Spleen (tissue), 11 donors: ENCODE results near the gene NT5DC4. TPM values are rescaled to one million over a fixed set of nuclear protein-coding genes. Genes with fewer than 3 reads are reported as not detected.

ENCODE experiments used
- DNase-seq: peaks from one replicate; pipeline ENCODE4 v3.0.0-alpha.2; 2020
- H3K27ac ChIP-seq, 8 donors: fragments of 200-600 bp; sonication (generic) in 7 of 8; 1 replicate in 4 of 8; 2 replicates in 4 of 8; pipeline versions ENCODE4 v1.5.0 to v1.8.0; 2016 to 2021; ENCODE audit warnings: inconsistent platforms in 4 of 8, mild to moderate bottlenecking in 4 of 8, moderate library complexity in 1 of 8
- H3K27me3 ChIP-seq, 7 donors: fragments of 200-600 bp; sonication (generic) in 6 of 7; replicated peaks in 1 of 7; 1 replicate in 4 of 7; 2 replicates in 3 of 7; pipeline versions ENCODE4 v1.5.0 to v1.8.0; 2016 to 2021; ENCODE audit warnings: inconsistent platforms in 3 of 7, mild to moderate bottlenecking in 1 of 7
- H3K36me3 ChIP-seq, 6 donors: fragments of 200-600 bp; sonication (generic) in 5 of 6; 1 replicate in 4 of 6; 2 replicates in 2 of 6; pipeline versions ENCODE4 v1.5.0 to v1.8.0; 2016 to 2021; ENCODE audit warnings: inconsistent platforms in 2 of 6
- H3K4me1 ChIP-seq, 6 donors: fragments of 200-600 bp; sonication (generic) in 5 of 6; 1 replicate in 3 of 6; 2 replicates in 3 of 6; pipeline versions ENCODE4 v1.5.0 to v1.8.0; 2016 to 2021; ENCODE audit warnings: inconsistent platforms in 3 of 6
- H3K4me3 ChIP-seq, 8 donors: fragments of 200-600 bp; sonication (generic) in 7 of 8; 1 replicate in 4 of 8; 2 replicates in 4 of 8; pipeline versions ENCODE4 v1.5.0 to v1.8.0; 2016 to 2021; ENCODE audit warnings: inconsistent platforms in 4 of 8, mild to moderate bottlenecking in 4 of 8, moderate library complexity in 2 of 8
- H3K9me3 ChIP-seq, 8 donors: fragments of 200-600 bp; sonication (generic) in 7 of 8; 1 replicate in 4 of 8; 2 replicates in 4 of 8; pipeline versions ENCODE4 v1.5.0 to v1.8.0; 2016 to 2021; ENCODE audit warnings: inconsistent platforms in 4 of 8
- CTCF ChIP-seq, 11 experiments: fragments of 200-600 bp in 7 of 11; fragments of 450-650 bp in 4 of 11; sonication (generic) in 4 of 11; IDR thresholded peaks in 8 of 11; conservative IDR thresholded peaks in 3 of 11; 1 replicate in 7 of 11; 2 replicates in 4 of 11; pipeline versions ENCODE4 v1.4.0 to v1.8.0; 2016 to 2021; ENCODE audit warnings: antibody characterized with exemption in 11 of 11, inconsistent platforms in 4 of 11, mild to moderate bottlenecking in 1 of 11
- POLR2A ChIP-seq, 3 donors: fragments of 450-650 bp; IDR thresholded peaks; one replicate each; pipeline ENCODE4 v1.5.1; 2017; ENCODE audit warnings: antibody characterized with exemption in 3 of 3, mild to moderate bottlenecking in 1 of 3
- POLR2AphosphoS5 ChIP-seq, 3 donors: sonication (generic); formaldehyde crosslinking; IDR thresholded peaks; one replicate each; pipeline ENCODE4 v1.5.1; 2017; ENCODE audit warnings: antibody characterized with exemption in 3 of 3
- WGBS, 5 donors: extraction: QIAGEN DNeasy Blood & Tissue Kit in 3 of 5; methylation state at CpG; one replicate each; pipeline versions ENCODE4 v1.1.5 to v1.1.7; 2013 to 2018; 5-methylcytosine and 5-hydroxymethylcytosine counted together
- intact Hi-C: fragments of 100-400 bp; cut with DNase I; formaldehyde crosslinking; loops from one replicate; pipeline ENCODE4 v1.15.0; 2023; ENCODE audit warnings: low total_unique reads
- polyA plus RNA-seq, 3 donors: library from polyadenylated mRNA; stranded (reverse); fragments of 200-250 nt; gene quantifications; one replicate each; pipeline ENCODE4 v1.2.1, GENCODE V29; 2013
- total RNA-seq, 7 donors: library from RNA; depleted of rRNA in 3 of 7; stranded (reverse); fragments of >200 nt in 3 of 7; fragmentation: NEBNext Ultra II Directional in 4 of 7; extraction: Animal tissue kit (Norgen Biotek cat#: 25700) in 4 of 7; gene quantifications; one replicate each; pipeline versions ENCODE4 v1.1.0 to v1.2.1, GENCODE V29; 2016 to 2021
- donor health status: healthy with polysubstance abuse.
- donor health status: DM: no; HTN: no; CAD: no; lungs with moderate emphysema.
- donor health status: DM: no; HTN: no; CAD: no.
- donor health status: Bipolar disorder and iron deficiency.
- donor health status: healthy.
- donor health status: DM: no; HTN: no; CAD: no.
- donor health status: DM: yes; HTN: yes; CAD: no.

The NT5DC4 gene
- total and polyA plus RNA-seq, 10 donors: 0.28 to 3.8 (median 1.6) TPM

GRCh38 chr2:112733456-112733855 lies 12.6 kb downstream of the NT5DC4 start:
- H3K9me3 ChIP-seq: no peaks in the 10 kb centered on the region
- intact Hi-C loops: no loop called here
- no peak overlapping the region for H3K4me3 ChIP-seq
- no peak for DNase-seq
- H3K27ac ChIP-seq: no peak overlapping the region
- H3K36me3 ChIP-seq: peaks cover 0 to 16% (median 0%) of the 10 kb centered on the region in 6 donors
- no peak for TF ChIP-seq CTCF (IDR thresholded peaks at IDR 0.05 in 8 of 11, conservative IDR thresholded peaks at IDR 0.05 in 3 of 11)
- no peak for TF ChIP-seq POLR2A (IDR thresholded peaks at IDR 0.05)
- no peak for TF ChIP-seq POLR2AphosphoS5 (IDR thresholded peaks at IDR 0.05)
- 34 to 64% (median 56%) methylated on average over 4 of the region's 4 CpGs for WGBS, 5 donors
- no peaks in the 10 kb centered on the region for H3K27me3 ChIP-seq
- H3K4me1 ChIP-seq: peaks cover 0 to 19% (median 11%) of the 10 kb centered on the region in 6 donors

GRCh38 chr2:112733871-112734270 lies 13.1 kb downstream of the NT5DC4 start:
- WGBS, 5 donors: 59 to 79% (median 71%) methylated on average over 1 of the region's 1 CpG
- no peaks in the 10 kb centered on the region for H3K27me3 ChIP-seq
- intact Hi-C loops: no loop called here
- no peak for TF ChIP-seq POLR2A (IDR thresholded peaks at IDR 0.05)
- TF ChIP-seq POLR2AphosphoS5 (IDR thresholded peaks at IDR 0.05): no peak
- TF ChIP-seq CTCF (IDR thresholded peaks at IDR 0.05 in 8 of 11, conservative IDR thresholded peaks at IDR 0.05 in 3 of 11): no peak
- H3K4me3 ChIP-seq: no peak overlapping the region
- H3K27ac ChIP-seq: no peak overlapping the region
- no peak for DNase-seq
- H3K9me3 ChIP-seq: no peaks in the 10 kb centered on the region
- peaks cover 0 to 15% (median 7%) of the 10 kb centered on the region in 6 donors for H3K4me1 ChIP-seq
- H3K36me3 ChIP-seq: peaks cover 0 to 20% (median 0%) of the 10 kb centered on the region in 6 donors

DNA sequence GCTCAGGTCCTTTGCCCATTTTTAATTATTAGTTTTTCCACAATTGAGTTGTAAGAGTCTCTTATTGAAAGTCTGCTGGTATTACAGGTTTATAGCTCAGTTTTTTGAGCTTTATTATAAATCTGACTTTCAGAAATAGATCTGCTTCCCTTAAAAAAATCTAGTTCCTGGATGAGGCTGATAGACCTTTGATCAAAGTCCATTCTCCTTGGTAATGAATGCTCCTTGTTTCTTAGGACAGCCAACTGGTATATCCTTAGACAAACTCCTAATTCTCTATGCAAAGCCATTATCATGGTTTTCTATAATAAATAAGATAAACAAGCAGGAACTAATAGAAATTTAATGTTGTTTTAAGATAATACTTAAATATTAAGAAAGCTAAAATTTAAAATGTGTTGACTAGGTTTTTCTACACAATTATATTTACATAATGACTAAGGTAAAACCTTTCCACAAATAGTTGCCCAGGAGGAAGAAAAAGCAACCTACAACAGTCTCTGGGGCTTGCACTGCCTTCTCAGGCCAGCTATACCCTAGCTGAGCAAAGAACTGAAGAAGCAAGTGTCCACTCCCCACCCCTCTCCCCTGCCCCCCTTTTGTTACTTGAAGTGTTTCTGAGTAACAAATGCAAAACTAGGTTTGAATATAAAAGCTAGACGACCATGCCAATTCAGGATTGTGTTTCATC lies 16.9 kb downstream of the NT5DC4 start:
- intact Hi-C loops: no loop called here
- TF ChIP-seq POLR2AphosphoS5 (IDR thresholded peaks at IDR 0.05) (no peak), CTCF (IDR thresholded peaks at IDR 0.05 in 8 of 11, conservative IDR thresholded peaks at IDR 0.05 in 3 of 11) (no peak), POLR2A (IDR thresholded peaks at IDR 0.05) (no peak)
- Histone ChIP-seq H3K27me3 (no peaks in the 10 kb centered on the region), H3K36me3 (peaks cover 0 to 59% (median 0%) of the 10 kb centered on the region in 6 donors), H3K27ac (no peak overlapping the region), H3K9me3 (no peaks in the 10 kb centered on the region), H3K4me1 (no peaks in the 10 kb centered on the region), H3K4me3 (no peak overlapping the region)
- no peak for DNase-seq
- 88 to 100% (median 97%) methylated on average over 1 of the region's 1 CpG for WGBS, 5 donors

DNA sequence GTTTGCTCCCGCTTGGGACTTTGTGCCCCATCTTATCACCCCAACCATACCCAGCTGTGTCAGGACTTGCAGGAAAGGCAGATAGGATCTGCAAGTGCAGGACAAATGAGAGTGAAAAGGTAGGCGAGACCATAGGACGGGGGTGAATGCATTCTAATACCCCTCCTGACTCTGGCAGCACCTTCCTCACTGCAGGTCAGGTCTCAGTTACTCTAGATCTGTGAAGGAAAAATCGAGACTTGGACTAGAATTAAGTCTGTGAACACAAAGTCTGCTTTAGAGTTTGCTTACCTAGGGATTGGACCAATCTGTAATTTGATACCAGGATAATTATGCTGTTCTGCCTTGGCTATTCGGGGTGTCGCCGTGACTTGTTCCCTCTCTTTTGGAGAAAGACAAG lies 19.7 kb downstream of the NT5DC4 start:
- Histone ChIP-seq H3K27ac (no peak overlapping the region), H3K9me3 (no peaks in the 10 kb centered on the region), H3K36me3 (peaks cover 0 to 84% (median 0%) of the 10 kb centered on the region in 6 donors), H3K4me3 (no peak overlapping the region), H3K27me3 (no peaks in the 10 kb centered on the region), H3K4me1 (no peaks in the 10 kb centered on the region)
- DNase-seq: no peak
- intact Hi-C loops: no loop called here
- TF ChIP-seq CTCF (IDR thresholded peaks at IDR 0.05 in 8 of 11, conservative IDR thresholded peaks at IDR 0.05 in 3 of 11) (no peak), POLR2AphosphoS5 (IDR thresholded peaks at IDR 0.05) (no peak), POLR2A (IDR thresholded peaks at IDR 0.05) (no peak)
- WGBS, 5 donors: 90 to 98% (median 97%) methylated on average over 7 of the region's 7 CpGs
